ENCODE measurements around the gene ZFR2.
"Not testable (repeated sequence)": the region's sequence is repeated elsewhere in the genome, so short reads cannot be mapped to it uniquely, and the experiment has no call there.

Gene ZFR2

DNA sequence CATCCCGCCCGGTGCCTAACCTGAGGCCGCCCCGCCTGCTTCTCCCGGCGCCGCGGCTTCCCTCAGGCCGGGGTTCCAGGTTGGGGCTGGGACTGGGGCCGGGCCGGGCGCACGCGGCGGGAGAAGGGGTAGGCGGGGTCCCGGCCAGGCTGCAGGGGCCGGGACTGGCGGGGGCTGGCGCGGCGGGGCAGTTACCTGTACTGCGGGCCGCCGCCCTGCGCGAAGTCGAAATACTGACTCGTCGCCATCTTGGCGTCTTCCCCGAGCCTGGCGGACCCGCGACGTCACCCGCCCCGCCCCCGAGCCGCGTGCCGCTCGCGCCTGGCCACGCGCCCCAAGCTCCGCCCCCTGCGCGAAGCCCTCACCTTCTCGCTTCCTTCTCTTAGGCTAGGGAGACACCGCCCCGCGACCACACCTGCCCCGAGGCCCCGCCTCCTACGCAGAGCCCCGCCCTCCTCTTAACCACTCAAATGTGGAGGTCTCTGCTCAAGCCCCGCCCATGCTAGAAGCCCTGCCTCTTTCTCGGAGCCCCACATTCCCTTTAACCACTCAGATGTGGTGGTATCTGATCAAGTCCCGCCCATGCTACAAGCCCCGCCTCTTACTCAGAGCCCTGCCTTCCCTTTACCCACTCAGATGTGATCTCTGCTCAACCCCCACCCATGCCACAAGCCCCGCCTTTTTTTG is at the start of gene ZFR2:
TSS of gene ZFR2 (minus strand) at position 269 of the 687 bp plus-strand sequence. CDS start at position 248, 21 bp downstream.
- Mint-ChIP-seq H3K9me3 (no peaks in the 10 kb centered on the region), H3K27me3 (peaks cover 32% of the 10 kb centered on the region), H3K4me1 (peaks cover 11% of the 10 kb centered on the region), H3K27ac (no peak within 1 kb of the TSS), H3K36me3 (peaks cover 5% of the 10 kb centered on the region), H3K4me3 (peak within 1 kb of the TSS; percentile 59)

DNA sequence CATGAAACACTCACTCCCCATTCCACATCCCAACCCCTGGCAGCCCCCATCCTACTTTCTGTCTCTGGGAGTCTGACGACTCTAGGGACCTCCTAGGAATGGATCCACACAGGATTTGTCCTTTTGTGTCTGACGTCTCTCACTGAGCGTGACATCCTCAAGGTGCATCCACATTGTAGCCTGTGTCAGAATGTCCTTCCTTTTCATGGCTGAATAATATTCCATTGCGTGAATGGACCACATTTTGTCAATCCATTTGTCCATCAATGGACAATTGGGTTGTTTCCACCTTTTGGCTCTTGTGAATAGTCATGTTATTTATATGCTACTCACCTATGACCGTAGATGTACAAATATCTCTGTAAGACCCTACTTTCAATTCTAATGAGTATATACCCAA is 47.2 kb upstream of the ZFR2 start:
- Mint-ChIP-seq H3K27ac (no peak overlapping the region), H3K36me3 (no peaks in the 10 kb centered on the region), H3K9me3 (no peaks in the 10 kb centered on the region), H3K4me3 (no peak overlapping the region), H3K27me3 (peaks cover 6% of the 10 kb centered on the region), H3K4me1 (no peaks in the 10 kb centered on the region)

DNA sequence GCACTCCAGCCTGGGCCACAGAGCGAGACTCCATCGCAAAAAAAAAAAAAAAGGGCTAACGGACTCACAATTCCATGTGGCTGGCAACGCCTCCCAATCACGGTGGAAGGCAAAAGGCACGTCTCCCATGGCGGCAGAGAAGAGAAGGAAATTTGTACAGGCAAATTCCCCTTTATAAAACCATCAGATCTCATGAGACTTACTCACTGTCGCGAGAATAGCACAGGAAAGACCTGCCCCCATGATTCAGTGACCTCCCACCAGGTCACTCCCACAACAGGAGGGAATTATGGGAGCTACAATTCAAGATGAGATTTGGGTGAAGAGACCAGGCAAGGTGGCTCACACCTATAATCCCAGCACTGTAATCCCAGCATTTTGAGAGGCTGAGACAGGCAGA is 45.4 kb upstream of the ZFR2 start:
- Mint-ChIP-seq H3K27ac (no peak overlapping the region), H3K4me3 (no peak overlapping the region), H3K4me1 (no peaks in the 10 kb centered on the region), H3K9me3 (no peaks in the 10 kb centered on the region), H3K36me3 (no peaks in the 10 kb centered on the region), H3K27me3 (peaks cover 4% of the 10 kb centered on the region)

DNA sequence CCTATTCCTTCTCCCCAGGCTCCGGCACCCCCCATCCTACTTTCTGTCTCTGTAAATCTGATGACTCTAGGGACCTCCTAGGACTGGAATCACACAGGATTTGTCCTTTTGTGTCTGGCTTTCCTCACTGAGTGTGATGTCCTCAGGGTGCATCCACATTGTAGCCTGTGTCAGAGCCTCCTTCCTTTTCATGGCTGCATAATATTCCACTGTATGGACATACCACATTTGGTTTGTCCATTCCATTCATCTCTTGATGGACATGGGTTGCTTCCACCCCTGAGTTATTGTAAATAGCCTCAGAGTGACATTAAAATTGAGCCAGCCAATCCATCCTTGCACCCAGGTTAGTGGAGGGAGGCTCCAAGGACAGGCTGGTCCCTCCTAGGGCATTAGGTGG is 41.3 kb upstream of the ZFR2 start:
- H3K27ac Mint-ChIP-seq, result no peak overlapping the region
- no peaks in the 10 kb centered on the region for H3K9me3 Mint-ChIP-seq
- no peaks in the 10 kb centered on the region for H3K4me1 Mint-ChIP-seq
- H3K4me3 Mint-ChIP-seq, result no peak overlapping the region
- H3K36me3 Mint-ChIP-seq, result no peaks in the 10 kb centered on the region
- H3K27me3 Mint-ChIP-seq, result no peaks in the 10 kb centered on the region

DNA sequence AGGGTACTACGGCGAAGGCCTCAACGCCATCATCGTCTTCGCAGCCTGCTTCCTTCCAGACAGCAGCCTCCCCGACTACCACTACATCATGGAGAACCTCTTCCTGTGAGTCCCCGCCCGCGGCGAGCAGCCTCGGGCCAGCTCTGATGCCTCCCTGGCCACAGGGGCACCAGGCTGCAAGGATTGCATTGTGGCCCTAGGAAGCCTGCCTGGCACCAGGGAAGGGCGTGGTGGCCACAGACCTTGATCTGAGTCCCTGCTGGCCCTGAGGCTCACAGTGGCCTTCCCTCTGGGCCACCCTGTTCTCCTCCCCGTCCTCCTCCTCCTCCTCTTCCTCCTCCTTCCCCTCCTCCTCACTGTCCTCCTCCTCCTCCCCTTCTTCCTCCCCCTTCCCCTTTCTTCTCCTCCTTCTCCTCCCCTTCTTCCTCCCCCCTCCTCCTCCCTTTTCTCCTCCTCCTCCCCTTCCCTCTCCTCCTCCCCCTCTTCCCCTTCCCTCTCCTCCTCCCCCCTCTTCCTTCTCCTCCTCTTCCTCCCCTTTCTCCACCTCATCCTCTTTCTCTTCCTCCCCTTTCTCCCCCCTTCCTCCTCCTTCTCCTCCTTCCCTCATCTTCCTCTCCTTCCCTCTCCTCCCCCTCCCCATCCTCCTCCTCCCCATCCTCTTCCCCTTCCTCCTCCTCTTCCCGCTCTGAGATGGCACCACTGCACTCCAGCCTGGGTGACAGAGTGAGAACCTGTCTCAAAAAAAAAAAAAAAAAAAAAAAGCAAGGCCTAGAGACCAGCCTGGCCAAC is 39.6 kb upstream of the ZFR2 start:
- H3K9me3 Mint-ChIP-seq, result no peaks in the 10 kb centered on the region
- no peak overlapping the region for H3K27ac Mint-ChIP-seq
- H3K27me3 Mint-ChIP-seq, result no peaks in the 10 kb centered on the region
- no peaks in the 10 kb centered on the region for H3K36me3 Mint-ChIP-seq
- H3K4me3 Mint-ChIP-seq, result no peak overlapping the region
- no peaks in the 10 kb centered on the region for H3K4me1 Mint-ChIP-seq

DNA sequence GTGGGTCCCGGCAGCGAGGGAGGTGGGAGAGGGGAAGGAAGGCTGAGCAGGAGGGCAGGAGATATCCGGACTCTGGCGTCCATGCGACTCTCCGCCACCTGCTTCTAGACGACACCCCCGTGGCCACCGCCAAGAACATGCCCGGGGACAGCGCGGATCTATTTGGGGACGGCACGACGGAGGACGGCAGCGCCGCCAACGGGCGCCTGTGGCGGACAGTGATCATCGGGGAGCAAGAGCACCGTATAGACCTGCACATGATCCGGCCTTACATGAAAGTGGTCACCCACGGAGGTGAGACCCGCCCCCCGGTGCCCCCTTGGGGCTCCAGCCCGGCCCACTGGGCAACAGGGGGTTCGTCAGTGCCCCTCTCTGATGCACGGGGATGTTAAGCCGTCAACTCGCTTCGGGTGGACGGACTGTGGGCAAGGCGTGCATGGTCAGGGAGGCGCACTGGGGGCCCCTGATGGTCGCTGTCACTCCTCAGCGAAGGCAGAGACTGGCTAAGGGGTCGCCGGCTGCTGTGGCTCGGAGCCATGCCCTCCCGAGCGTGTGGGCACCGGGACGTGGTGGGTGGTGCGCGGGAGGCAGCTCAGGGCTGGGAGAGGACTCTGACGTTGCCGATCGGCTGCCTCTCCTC is 38.9 kb upstream of the ZFR2 start:
- H3K9me3 Mint-ChIP-seq, result no peaks in the 10 kb centered on the region
- no peaks in the 10 kb centered on the region for H3K4me1 Mint-ChIP-seq
- no peak overlapping the region for H3K27ac Mint-ChIP-seq
- H3K36me3 Mint-ChIP-seq, result no peaks in the 10 kb centered on the region
- H3K4me3 Mint-ChIP-seq, result no peak overlapping the region
- no peaks in the 10 kb centered on the region for H3K27me3 Mint-ChIP-seq

DNA sequence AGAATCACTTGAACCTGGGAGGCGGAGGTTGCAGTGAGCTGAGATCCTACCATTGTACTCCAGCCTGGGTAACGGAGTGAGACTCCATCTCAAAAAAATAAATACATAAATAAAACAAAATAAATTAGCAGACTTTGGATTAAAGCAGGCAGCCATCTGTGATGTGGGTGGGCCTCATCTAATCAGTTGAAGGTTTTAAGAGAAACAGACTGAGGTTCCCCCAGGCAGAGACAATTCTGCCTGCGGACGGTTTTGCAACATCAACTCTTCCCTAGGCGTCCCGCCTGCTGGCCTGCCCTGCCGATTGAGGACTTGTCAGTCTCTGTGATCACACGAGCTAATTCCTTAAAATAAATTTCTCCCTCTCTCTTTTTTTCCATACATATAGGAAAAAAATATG is 35.4 kb upstream of the ZFR2 start:
- no peaks in the 10 kb centered on the region for H3K27me3 Mint-ChIP-seq
- no peak overlapping the region for H3K27ac Mint-ChIP-seq
- H3K9me3 Mint-ChIP-seq, result no peaks in the 10 kb centered on the region
- no peaks in the 10 kb centered on the region for H3K36me3 Mint-ChIP-seq
- H3K4me3 Mint-ChIP-seq, result no peak overlapping the region
- no peaks in the 10 kb centered on the region for H3K4me1 Mint-ChIP-seq

DNA sequence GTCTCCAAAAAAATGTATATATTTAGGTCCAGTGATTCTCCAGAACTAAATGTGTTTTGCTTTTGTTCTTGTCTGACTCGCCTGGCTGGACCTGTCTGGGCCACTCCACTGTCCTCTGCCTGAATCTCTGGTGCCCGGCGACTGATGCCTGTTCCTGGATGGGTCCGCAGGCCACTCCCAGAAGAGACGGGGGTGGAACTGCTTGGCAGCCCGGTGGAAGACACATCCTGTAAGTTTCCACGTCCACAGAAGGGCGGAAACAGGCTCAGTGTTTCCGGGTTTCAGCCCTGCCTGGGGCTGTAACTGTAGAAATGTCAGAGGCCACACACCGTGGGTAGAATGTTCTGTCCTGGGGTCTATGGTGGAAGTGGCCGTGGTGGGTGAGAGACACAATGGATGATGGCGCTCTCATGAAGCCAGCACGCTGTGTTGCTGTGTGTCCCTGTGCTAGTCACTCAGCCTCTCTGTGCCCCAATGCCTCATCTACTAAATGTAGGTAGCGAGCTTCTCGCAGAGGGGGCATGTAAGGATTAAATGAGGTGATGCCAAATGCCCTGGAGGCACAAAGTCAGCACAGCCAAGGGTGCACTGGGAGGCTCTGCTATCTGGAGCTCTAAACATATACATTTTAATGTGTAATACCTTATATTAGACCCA is 33.6 kb upstream of the ZFR2 start:
- peaks cover 5% of the 10 kb centered on the region for H3K4me1 Mint-ChIP-seq
- H3K9me3 Mint-ChIP-seq, result peaks cover 4% of the 10 kb centered on the region
- H3K27ac Mint-ChIP-seq, result no peak overlapping the region

DNA sequence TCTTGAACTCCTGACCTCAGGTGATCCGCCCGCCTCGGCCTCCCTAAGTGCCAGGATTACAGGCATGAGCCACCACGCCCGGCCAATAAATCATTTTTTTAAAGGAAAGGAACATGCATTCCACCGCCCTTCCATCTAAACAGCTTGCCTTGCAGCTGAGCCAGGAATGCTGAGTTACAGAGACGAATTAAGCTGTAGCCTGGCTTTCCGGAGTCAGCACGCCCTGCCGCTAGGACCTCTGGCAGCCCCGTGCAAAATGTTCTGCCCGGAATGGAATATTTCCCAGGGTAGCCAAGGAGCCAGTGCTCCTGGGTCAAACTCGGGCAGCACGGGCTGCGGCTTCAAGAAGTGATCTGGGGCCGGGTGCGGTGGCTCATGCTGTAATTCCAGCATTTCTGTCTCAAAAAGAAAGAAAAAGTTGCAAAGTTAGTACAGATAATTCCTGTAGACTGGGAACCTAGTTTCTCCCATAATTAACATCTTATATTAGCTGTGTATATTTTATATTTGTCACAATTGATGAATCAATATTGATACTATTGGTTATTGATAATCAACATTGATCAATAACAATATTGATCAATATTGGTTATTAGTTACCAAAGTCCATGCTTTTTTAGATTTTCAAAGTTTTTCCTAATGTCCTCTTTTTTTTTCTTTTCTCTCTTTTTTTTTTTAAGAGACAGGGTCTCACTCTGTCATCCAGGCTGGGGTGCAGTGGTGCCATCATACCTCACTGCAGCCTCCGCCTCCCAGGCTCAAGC is 30.9 kb upstream of the ZFR2 start:
- H3K27me3 Mint-ChIP-seq, result no peaks in the 10 kb centered on the region
- H3K4me1 Mint-ChIP-seq, result peaks cover 5% of the 10 kb centered on the region
- no peak overlapping the region for H3K4me3 Mint-ChIP-seq
- no peak overlapping the region for H3K27ac Mint-ChIP-seq
- peaks cover 4% of the 10 kb centered on the region for H3K9me3 Mint-ChIP-seq
- H3K36me3 Mint-ChIP-seq, result no peaks in the 10 kb centered on the region

More for the DNA sequence above, 33.6 kb upstream of the ZFR2 start:
- Mint-ChIP-seq H3K27me3 (no peaks in the 10 kb centered on the region), H3K4me3 (no peak overlapping the region), H3K36me3 (no peaks in the 10 kb centered on the region)

DNA sequence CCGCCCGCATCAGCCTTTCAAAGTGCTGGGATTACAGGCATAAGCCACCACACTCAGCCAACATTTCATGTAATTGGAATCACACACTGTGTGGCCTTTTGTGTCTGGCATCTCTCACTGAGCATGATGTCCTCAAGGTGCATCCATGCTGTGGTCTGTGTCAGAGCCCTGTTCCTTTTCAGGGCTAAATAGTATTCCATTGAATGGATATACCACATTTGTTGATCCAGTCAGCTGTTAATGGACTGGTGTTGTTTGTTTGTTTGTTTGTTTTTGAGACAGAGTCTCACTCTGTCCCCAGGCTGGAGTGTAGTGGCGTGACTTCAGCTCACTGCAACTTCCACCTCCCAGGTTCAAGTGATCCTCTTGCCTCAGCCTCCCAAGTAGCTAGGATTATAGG is 29.6 kb upstream of the ZFR2 start:
- no peak overlapping the region for H3K4me3 Mint-ChIP-seq
- no peaks in the 10 kb centered on the region for H3K27me3 Mint-ChIP-seq
- no peaks in the 10 kb centered on the region for H3K36me3 Mint-ChIP-seq
- no peak overlapping the region for H3K27ac Mint-ChIP-seq
- peaks cover 4% of the 10 kb centered on the region for H3K9me3 Mint-ChIP-seq
- peaks cover 5% of the 10 kb centered on the region for H3K4me1 Mint-ChIP-seq

DNA sequence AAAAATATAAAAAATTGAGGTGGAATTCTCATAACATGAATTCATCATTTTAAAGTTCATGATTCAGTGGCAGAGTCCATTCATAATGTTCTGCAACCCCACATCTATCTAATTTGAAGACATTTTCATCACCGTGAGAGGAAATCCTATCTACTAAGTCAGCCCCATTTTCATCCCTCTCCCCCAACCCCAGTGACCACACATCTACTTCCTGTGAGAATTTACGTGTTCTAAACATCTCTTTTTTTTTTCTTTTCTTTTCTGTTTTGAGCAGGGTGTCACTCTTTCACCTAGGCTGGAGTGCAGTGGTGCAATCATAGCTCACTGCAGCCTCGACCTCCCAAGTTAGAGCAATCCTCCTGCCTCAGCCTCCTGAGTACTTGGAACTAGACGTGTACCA is 29.1 kb upstream of the ZFR2 start:
- no peaks in the 10 kb centered on the region for H3K36me3 Mint-ChIP-seq
- H3K27me3 Mint-ChIP-seq, result no peaks in the 10 kb centered on the region
- H3K9me3 Mint-ChIP-seq, result peaks cover 4% of the 10 kb centered on the region
- no peak overlapping the region for H3K4me3 Mint-ChIP-seq
- peaks cover 5% of the 10 kb centered on the region for H3K4me1 Mint-ChIP-seq
- no peak overlapping the region for H3K27ac Mint-ChIP-seq

DNA sequence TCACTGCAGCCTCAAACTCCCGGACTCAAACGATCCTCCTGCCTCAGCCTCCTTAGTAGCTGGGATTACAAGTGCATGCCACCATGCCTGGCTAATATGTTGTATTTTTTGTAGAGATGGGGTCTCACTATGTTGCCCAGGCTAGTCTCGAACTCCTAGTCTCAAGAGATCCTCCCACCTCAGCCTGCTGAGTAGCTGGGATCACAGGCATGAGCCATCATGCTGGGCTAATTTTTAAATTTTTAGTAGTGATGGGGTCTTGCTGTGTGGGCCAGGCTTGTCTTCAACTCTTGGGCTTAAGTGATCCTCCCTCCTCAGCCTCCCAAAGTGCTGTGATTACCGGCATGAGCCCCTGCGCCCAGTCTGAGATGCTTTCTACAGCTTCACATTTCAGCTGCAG is 26.9 kb upstream of the ZFR2 start:
- Mint-ChIP-seq H3K9me3 (peaks cover 4% of the 10 kb centered on the region), H3K4me1 (peaks cover 5% of the 10 kb centered on the region), H3K36me3 (no peaks in the 10 kb centered on the region), H3K4me3 (no peak overlapping the region), H3K27ac (no peak overlapping the region), H3K27me3 (no peaks in the 10 kb centered on the region)

DNA sequence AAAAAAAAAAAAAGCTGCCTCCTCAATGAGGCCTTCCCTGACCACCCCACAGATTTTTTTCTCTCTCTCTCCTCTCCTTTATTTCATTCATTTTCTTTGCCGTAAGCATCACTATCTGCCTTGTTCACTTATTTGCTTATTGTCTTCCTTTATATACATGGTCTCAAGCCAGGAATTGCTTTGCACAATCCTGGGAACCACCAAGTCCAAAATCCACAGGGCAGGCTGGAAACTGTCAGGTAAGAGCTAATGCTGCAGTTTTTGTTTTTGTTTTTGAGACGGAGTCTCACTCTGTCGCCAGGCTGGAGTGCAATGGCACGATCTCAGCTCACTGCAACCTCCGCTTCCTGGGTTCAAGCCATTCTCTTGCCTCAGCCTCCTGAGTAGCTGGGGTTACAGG is 26.1 kb upstream of the ZFR2 start:
- peak overlapping the region; percentile 53 for H3K27ac Mint-ChIP-seq
- H3K4me3 Mint-ChIP-seq, H3K9me3 Mint-ChIP-seq, H3K4me1 Mint-ChIP-seq, H3K36me3 Mint-ChIP-seq, H3K27me3 Mint-ChIP-seq: not testable (repeated sequence)

DNA sequence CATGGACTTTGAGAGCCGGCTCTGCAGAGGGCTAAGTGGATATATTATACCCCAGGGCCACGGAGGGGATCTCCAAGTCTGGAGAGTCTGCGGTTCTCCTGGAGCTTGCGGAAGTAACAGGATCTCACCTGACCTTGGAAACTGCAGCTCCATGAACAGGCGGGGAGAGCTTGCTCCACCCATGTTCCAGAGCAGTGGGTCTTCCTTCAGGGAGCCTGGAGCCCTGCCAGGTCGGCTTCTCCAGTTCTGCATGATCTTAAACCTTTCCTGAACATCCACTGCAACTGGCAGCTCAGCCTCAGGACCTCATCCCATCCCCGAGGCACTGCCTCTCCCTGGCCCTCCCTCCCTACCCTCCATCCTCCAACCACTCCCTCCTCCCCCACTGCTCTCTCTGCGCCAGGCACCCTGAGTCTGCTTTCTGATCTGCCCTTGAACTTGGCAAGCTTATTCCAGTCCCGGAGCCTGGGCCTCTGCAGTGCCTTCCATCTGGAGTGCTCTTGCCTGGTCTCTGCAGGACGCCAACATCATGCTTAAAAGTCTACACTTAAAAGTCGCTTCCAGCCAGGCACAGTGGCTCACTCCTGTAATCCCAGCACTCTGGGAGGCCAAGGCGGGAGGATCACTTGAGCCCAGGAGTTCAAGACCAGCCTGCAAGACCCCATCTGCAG is 24.8 kb upstream of the ZFR2 start:
- Mint-ChIP-seq H3K27ac (no peak overlapping the region), H3K36me3 (no peaks in the 10 kb centered on the region), H3K9me3 (no peaks in the 10 kb centered on the region), H3K27me3 (no peaks in the 10 kb centered on the region), H3K4me1 (peaks cover 5% of the 10 kb centered on the region), H3K4me3 (no peak overlapping the region)

DNA sequence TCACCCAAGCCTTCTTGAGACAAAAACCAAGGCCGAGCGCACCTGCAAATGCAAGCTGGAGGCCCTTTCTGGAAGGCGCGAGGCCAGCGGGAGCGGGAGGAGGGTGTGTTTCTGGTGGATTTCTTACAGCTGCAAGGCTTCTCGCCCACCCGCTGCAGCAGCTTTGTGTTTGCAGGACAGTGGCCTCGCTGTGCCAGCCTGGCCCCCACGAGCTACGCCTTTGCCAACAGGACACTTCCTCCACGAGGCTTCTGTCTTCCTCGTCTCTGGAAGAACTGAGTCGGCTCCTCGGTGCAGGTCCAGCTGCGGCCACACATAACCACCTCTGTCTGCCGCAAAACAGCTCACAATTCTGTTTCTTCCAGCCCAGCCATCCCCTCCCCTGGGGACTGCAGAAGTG is 21.8 kb upstream of the ZFR2 start:
- no peaks in the 10 kb centered on the region for H3K4me1 Mint-ChIP-seq
- H3K27ac Mint-ChIP-seq, result no peak overlapping the region
- H3K9me3 Mint-ChIP-seq, result no peaks in the 10 kb centered on the region
- H3K27me3 Mint-ChIP-seq, result no peaks in the 10 kb centered on the region
- no peaks in the 10 kb centered on the region for H3K36me3 Mint-ChIP-seq
- H3K4me3 Mint-ChIP-seq, result no peak overlapping the region

Data from activated naive CD4-positive, alpha-beta T cell treated with anti-CD3 and anti-CD28 coated beads, Interleukin-2, amount 50 U/mL, for 24 hours (primary cell).